Endothelial cell of hepatic sinusoid (primary cell): ENCODE measurements around the gene ZNF280D.

Experiments
- in situ Hi-C: cut with HindIII; loops from 2 replicates; pipeline ENCODE4 v1.10.0; 2017; ENCODE audit warnings: low sequenced_read_pairs

The ZNF280D gene

GRCh38 chr15:56749982-56750381 lies 16.7 kb upstream of the ZNF280D start:
- in situ Hi-C loops: no loop called here

GRCh38 chr15:56744701-56745683 lies 11.7 kb upstream of the ZNF280D start:
- in situ Hi-C loops: no loop called here

- in situ Hi-C loops: no loop called here
These were observed 8.2 kb upstream of the ZNF280D start for GRCh38 chr15:56741541-56741940.

- in situ Hi-C loops: no loop called here
These were observed 6.8 kb upstream of the ZNF280D start for GRCh38 chr15:56739964-56740640.

DNA sequence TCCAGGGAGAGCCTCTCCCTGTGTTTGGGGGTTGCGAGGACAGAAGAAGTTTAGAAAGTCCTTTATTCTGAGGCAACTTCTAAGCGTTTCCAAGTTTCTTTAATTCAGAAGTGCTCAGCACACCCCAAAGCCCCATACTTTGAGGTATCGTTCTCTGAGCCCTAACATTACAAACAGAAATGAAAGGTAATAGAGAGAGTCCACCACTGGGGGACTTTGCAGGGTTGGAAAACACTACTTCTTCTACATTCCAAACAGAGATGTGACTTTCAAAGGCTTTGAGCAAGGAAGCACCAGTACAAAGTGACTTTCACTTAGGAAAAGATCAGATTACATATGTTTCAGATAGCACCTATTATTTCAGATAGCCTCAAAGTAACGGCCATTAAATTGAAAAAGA lies 6.2 kb upstream of the ZNF280D start:
- in situ Hi-C loops: no loop called here

DNA sequence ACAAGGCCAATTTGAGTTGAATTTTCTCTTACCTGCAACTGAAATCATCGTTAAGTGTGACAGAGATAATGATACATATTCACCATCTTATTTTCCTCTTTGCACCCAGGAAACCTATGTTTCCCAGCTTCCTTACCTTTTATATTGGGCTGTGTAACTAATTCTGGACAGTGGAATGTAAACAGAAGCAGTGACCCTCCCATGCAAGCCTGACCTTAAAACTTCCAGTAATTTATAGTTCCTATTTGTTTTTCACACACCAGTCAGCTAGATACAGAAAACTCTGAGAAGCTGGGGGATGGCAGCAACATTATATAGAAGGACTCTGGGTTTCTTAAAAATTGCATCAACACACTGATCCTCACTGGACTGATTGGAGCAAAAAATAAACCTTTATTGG lies 4.5 kb upstream of the ZNF280D start:
- in situ Hi-C loops: no loop called here

- in situ Hi-C loops: no loop called here
These were observed 3.8 kb upstream of the ZNF280D start for GRCh38 chr15:56736881-56737707.

GRCh38 chr15:56736308-56736707 lies 3.0 kb upstream of the ZNF280D start:
- in situ Hi-C loops: no loop called here

GRCh38 chr15:56735589-56735988 lies 2.3 kb upstream of the ZNF280D start:
- in situ Hi-C loops: no loop called here

DNA sequence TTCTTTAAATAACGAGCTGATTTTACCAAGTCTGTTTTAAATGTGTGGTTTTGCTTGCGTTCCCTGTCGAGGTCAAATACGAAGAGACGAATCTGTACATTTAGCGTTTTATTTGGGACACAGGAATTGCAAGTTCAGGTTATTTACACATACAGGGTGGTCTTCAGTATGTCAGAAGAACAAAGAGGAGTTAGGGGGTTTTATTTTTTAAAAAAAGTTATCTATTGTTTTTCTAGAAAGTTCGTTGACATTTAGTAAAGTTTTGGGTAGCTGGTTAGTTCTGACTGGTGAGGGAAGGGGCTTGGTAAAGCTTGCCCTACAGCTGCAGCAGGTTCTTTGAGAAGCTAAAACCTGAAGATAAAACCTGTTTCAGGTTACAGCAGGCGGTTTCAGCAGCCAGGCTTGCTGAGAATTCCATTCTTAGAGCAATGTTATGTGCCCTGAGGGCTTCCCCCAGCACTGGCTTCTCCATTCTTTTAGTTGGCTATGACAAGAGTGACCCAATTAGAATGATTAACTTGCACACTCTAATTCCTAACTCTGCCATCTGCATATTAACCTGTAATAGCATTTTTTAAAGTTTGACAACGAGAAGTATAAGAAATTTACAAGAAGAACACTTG lies 815 bp upstream of the ZNF280D start:
- in situ Hi-C loops: no loop called here

DNA sequence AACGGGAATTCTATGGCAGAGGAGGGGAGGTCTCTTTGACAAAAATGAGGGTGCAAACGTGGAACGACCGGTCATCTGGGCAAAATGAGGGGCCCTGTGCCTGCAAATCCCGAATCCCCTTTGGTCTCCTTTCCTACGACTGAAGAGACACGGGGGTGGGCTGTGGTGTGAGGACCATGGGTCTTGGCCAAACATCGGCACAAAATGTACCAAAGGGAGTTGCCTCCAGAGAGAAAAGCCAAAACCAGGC lies 498 bp downstream of the ZNF280D start:
- in situ Hi-C loops: no loop called here

- in situ Hi-C loops: no loop called here
These were observed 999 bp downstream of the ZNF280D start for GRCh38 chr15:56732135-56732885.

- in situ Hi-C loops: no loop called here
These were observed 1.8 kb downstream of the ZNF280D start for GRCh38 chr15:56731548-56731947.

- in situ Hi-C loops: no loop called here
These were observed 3.7 kb downstream of the ZNF280D start for GRCh38 chr15:56729561-56729960.

DNA sequence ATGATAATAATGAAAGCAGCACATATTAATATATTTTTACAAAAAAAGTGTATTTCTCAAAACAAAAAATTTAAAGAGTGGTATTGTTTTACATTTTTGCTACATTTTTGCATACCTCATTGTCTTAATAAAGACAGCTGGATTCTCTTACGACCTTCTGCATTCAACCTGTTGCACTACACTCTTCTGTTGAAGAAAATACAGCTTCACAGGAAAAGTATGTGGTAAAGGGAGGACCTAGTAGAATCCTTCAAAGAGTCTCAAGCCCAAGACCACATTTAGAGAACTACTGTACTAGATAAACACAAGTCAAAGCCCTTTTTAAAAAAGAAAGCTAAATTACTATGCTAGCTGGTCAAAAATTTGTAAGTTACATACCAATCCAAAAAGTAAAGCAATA lies 7.9 kb downstream of the ZNF280D start:
- in situ Hi-C loops: no loop called here

GRCh38 chr15:56724232-56724631 lies 9.1 kb downstream of the ZNF280D start:
- in situ Hi-C loops: no loop called here

DNA sequence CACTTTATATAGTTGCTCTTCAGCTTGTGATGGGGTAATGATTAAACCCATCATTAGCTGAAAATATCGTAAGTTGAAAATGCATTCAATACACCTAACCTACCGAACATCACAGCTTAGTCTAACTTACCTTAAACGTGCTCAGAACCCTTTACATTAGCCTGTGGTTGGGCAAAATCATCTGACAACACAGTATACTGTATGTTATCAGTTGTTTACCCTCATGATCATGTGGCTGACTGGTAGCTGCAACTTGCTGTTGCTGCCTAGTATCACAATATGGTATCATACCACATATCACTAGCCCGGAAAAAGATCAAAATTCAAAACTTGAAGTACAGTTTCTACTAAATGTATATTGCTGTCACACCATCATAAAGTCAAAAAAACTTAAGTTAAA lies 9.5 kb downstream of the ZNF280D start:
- in situ Hi-C loops: no loop called here

- in situ Hi-C loops: no loop called here
These were observed 13.3 kb downstream of the ZNF280D start for GRCh38 chr15:56719774-56720555.

- in situ Hi-C loops: no loop called here
These were observed 14.2 kb downstream of the ZNF280D start for GRCh38 chr15:56719021-56719612.
